ENCODE data around the gene HPGD. TPM values are rescaled to one million over a fixed set of nuclear protein-coding genes. Genes with fewer than 3 reads are reported as not detected.

HPGD gene
- total RNA-seq, 4 donors from 2014 or later = 1.9 to 4.1 (median 2.7) TPM

DNA sequence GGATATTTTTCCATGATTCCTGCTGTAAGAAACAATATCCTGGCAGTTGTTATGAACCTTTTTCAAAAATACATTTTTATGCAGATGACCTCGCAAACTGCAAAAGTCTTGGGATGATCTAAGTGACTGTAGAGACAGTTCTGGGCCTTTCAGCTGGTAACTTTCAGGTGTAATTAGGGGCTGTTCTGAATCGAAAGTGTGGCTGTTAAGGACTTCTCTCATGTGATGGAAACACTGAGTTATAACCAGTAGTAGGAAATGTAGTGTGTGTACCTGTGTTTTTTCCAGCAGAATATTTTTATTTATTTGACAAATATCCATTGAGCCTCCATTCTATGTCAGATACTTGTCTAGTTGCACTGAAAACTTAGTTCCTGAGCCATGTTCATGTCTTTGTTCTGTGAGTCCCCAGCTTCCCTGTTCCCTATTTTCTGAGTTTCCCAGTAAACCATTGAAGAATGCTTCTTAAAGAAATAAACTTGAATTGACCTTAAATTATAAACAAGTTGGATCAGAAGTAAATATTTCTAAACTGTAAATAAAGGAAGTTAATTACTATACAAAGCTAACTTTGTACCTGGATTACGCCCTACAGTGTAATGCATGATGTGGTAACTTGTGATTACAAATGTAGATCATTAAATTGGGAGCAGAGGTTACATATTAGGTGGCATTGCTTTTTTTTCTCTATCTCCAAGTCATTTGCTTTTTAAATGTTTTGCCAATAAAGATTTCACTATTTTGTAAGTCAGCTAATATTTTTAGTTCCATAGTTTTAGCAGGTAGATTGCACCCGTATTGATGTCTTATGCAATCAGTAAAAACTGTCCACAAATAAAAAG is 33.7 kb upstream of the HPGD start:
- DNase-seq = no peak
- no peaks in the 10 kb centered on the region for H3K9me3 ChIP-seq
- no peak overlapping the region for H3K4me3 ChIP-seq (replicated peaks in 1 of 3)
- H3K36me3 ChIP-seq = no peaks in the 10 kb centered on the region
- no peak overlapping the region for H3K27ac ChIP-seq
- TF ChIP-seq POLR2A (IDR thresholded peaks at IDR 0.05) = no peak
- TF ChIP-seq, protein P1, sequence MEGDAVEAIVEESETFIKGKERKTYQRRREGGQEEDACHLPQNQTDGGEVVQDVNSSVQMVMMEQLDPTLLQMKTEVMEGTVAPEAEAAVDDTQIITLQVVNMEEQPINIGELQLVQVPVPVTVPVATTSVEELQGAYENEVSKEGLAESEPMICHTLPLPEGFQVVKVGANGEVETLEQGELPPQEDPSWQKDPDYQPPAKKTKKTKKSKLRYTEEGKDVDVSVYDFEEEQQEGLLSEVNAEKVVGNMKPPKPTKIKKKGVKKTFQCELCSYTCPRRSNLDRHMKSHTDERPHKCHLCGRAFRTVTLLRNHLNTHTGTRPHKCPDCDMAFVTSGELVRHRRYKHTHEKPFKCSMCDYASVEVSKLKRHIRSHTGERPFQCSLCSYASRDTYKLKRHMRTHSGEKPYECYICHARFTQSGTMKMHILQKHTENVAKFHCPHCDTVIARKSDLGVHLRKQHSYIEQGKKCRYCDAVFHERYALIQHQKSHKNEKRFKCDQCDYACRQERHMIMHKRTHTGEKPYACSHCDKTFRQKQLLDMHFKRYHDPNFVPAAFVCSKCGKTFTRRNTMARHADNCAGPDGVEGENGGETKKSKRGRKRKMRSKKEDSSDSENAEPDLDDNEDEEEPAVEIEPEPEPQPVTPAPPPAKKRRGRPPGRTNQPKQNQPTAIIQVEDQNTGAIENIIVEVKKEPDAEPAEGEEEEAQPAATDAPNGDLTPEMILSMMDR (IDR thresholded peaks at IDR 0.05) = no peak
- H3K27me3 ChIP-seq = no peaks in the 10 kb centered on the region
- H3K4me1 ChIP-seq = no peaks in the 10 kb centered on the region
- 91 to 95% methylated on average over 4 of the region's 4 CpGs for WGBS, 2 donors
- intact Hi-C loops (cut with DNase I) = no loop called here

DNA sequence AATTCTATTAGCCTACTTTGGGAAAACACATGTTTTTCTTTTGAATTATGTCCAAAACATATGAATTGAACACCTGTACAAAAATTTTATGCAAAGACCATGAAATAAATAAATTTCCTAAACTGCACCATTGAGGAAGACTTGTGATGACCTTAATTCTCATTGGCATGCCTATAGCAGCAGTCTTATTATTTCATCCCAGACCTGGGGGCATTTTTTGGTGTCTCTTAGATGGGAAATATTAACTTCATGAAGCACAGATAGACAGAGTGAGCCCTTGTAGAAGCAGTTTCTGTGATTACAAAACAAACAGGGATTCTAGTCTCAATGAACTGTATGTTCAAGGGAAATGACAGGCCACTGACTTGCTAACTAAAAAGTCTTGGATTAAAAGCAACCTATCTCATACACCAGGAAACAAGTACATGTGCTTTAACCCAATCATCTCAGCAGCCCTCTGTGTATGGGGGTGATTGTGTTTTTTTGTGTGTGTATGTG is 32.0 kb upstream of the HPGD start:
- Histone ChIP-seq H3K9me3 (no peaks in the 10 kb centered on the region), H3K4me1 (no peaks in the 10 kb centered on the region), H3K27me3 (no peaks in the 10 kb centered on the region), H3K27ac (no peak overlapping the region), H3K4me3 (replicated peaks in 1 of 3) (no peak overlapping the region), H3K36me3 (no peaks in the 10 kb centered on the region)
- TF ChIP-seq, protein P1 (IDR thresholded peaks at IDR 0.05) = no peak
- TF ChIP-seq POLR2A (IDR thresholded peaks at IDR 0.05) = no peak
- no peak for DNase-seq
- intact Hi-C loops (cut with DNase I) = no loop called here

DNA sequence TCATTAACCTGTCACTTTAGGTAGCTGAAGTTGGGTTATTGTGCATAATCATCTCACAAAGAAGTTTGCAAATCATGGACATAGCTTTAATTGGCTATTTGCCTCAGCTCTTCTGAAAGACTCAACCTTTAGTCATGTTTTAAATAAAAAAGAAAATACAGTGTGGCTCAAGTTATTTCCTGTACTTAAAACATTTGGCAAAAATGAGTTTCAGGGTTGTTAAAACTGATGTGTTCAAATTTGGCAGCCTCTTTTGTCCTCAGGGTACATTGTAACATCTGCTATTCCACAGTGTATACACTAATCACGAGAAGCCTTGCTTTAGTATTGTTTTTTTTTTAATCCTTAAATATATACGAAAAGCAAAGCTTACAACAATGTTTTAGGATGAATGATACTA is 31.5 kb upstream of the HPGD start:
- Histone ChIP-seq H3K27me3 (no peaks in the 10 kb centered on the region), H3K36me3 (no peaks in the 10 kb centered on the region)
- intact Hi-C loops (cut with DNase I) = no loop called here

DNA sequence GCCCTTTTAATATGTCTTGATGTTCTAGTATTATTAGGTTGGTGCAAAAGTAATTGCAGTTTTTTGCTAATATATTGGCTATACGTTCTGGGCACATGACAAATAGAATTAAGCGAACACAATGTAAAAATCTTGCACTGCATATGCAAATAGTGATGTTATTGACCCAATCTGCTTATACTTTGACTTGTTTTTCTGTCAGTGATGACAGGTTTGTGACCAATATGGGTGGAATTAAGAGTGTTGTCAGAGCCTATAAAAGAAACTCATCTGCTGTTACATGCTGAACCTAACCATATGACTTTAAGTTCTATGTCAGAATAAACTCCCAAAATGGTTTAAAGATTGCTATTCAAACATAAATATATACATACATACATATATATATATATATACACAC is 30.7 kb upstream of the HPGD start:
- Histone ChIP-seq H3K36me3 (no peaks in the 10 kb centered on the region), H3K4me1 (no peaks in the 10 kb centered on the region), H3K27me3 (no peaks in the 10 kb centered on the region), H3K9me3 (no peaks in the 10 kb centered on the region), H3K27ac (no peak overlapping the region), H3K4me3 (replicated peaks in 1 of 3) (no peak overlapping the region)
- no peak for TF ChIP-seq POLR2A (IDR thresholded peaks at IDR 0.05)
- TF ChIP-seq, protein P1 (IDR thresholded peaks at IDR 0.05) = no peak
- DNase-seq = no peak
- WGBS, 2 donors = 89 to 94% methylated on average over 2 of the region's 2 CpGs
- intact Hi-C loops (cut with DNase I) = no loop called here

More for the DNA sequence above, 31.5 kb upstream of the HPGD start:
- no peak overlapping the region for H3K4me3 ChIP-seq (replicated peaks in 1 of 3)
- H3K27ac ChIP-seq = no peak overlapping the region
- WGBS, 2 donors = 62 to 71% methylated on average over 2 of the region's 2 CpGs
- DNase-seq = no peak
- H3K4me1 ChIP-seq = no peaks in the 10 kb centered on the region
- TF ChIP-seq POLR2A (IDR thresholded peaks at IDR 0.05) = no peak
- TF ChIP-seq, protein P1 (IDR thresholded peaks at IDR 0.05) = no peak
- no peaks in the 10 kb centered on the region for H3K9me3 ChIP-seq

DNA sequence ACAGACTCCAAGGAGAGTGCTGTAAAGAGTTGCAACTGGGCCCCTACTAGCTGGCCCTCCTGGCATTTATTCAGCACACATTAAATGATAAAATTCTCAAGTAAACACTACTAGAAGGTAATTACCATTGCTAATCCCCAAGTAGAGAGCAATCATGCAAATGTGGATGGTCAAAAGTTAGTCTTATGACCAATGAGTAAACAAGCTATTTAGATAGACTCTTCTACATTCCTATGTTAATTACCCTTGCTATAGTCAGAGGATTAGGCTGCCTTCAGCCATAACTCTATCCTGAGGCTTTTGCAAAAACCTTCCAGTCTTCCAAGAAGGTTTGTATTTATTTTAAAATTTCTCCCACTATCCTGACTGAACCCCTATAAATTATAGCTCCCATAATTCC is 28.3 kb upstream of the HPGD start:
- H3K4me1 ChIP-seq = no peaks in the 10 kb centered on the region
- intact Hi-C loops (cut with DNase I) = no loop called here

More for the DNA sequence above, 28.3 kb upstream of the HPGD start:
- no peak for TF ChIP-seq POLR2A (IDR thresholded peaks at IDR 0.05)
- TF ChIP-seq, protein P1 (IDR thresholded peaks at IDR 0.05) = no peak
- Histone ChIP-seq H3K9me3 (no peaks in the 10 kb centered on the region), H3K27me3 (no peaks in the 10 kb centered on the region), H3K36me3 (no peaks in the 10 kb centered on the region), H3K27ac (no peak overlapping the region), H3K4me3 (replicated peaks in 1 of 3) (no peak overlapping the region)
- DNase-seq = no peak
